H1 (cell line): Measurements from ENCODE around the gene ZNF654. TPM values are rescaled to one million over a fixed set of nuclear protein-coding genes. Genes with fewer than 3 reads are reported as not detected.

Experiments
- CTCF ChIA-PET: fragments of 300-600 bp; sonication (Branson Sonifier 250); formaldehyde crosslinking; loops from one replicate; lab custom pipeline; 2021; ENCODE audit not compliant: partially characterized antibody; lab: Charles Lee
- POLR2A ChIA-PET: fragments of 300-600 bp; sonication (Branson Sonifier 250); formaldehyde crosslinking; loops from one replicate; lab custom pipeline; 2021; ENCODE audit warnings: inconsistent platforms; ENCODE audit not compliant: partially characterized antibody; lab: Charles Lee
- DNase-seq, 2 experiments: peaks; one replicate each; pipeline versions ENCODE4 v3.0.0 to v3.0.0-alpha.2; 2010 to 2022; ENCODE audit warnings: low spot score in 2 of 2, low read depth in 1 of 2, mixed read lengths in 1 of 2
- FAIRE-seq: peaks from 2 replicates; lab custom pipeline; 2011; peaks lifted over from hg19 to GRCh38; lab: Jason Lieb, UNC
- H2AFZ ChIP-seq: 2 replicates; pipeline ENCODE4 v1.8.1; 2012; ENCODE audit warnings: low read length, inconsistent platforms
- H2AK5ac ChIP-seq: 2 replicates; pipeline ENCODE4 v1.6.1; 2013; ENCODE audit warnings: low read depth, low read length
- H2BK120ac ChIP-seq: replicated peaks from 2 replicates; pipeline ENCODE3; 2013; ENCODE audit warnings: low read depth, low read length, inconsistent platforms
- H2BK12ac ChIP-seq: 2 replicates; pipeline ENCODE4 v1.6.1; 2013; ENCODE audit warnings: low read depth, low read length
- H2BK15ac ChIP-seq: 2 replicates; pipeline ENCODE4 v1.6.1; 2013; ENCODE audit warnings: low read length
- H2BK20ac ChIP-seq: 2 replicates; pipeline ENCODE4 v1.6.1; 2013; ENCODE audit warnings: low read length
- H2BK5ac ChIP-seq: 2 replicates; pipeline ENCODE4 v1.6.1; 2013; ENCODE audit warnings: low read depth, low read length
- H3K14ac ChIP-seq: 2 replicates; pipeline ENCODE4 v1.6.1; 2013; ENCODE audit warnings: inconsistent platforms; ENCODE audit not compliant: insufficient read length
- H3K18ac ChIP-seq: 2 replicates; pipeline ENCODE4 v1.6.1; 2013; ENCODE audit warnings: low read length; ENCODE audit errors: extremely low read depth
- H3K23ac ChIP-seq: 2 replicates; pipeline ENCODE4 v1.6.1; 2013; ENCODE audit warnings: inconsistent platforms; ENCODE audit not compliant: insufficient read length
- H3K23me2 ChIP-seq: 2 replicates; pipeline ENCODE4 v1.6.1; 2013; ENCODE audit warnings: low read depth, low read length
- H3K27ac ChIP-seq: 2 replicates; pipeline ENCODE4 v1.6.1; 2011; ENCODE audit warnings: low read depth, low read length, inconsistent platforms
- H3K27me3 ChIP-seq, 4 experiments: replicated peaks in 1 of 4; 1 replicate in 1 of 4; 2 replicates in 3 of 4; pipeline versions ENCODE4 v1.6.1 to v1.8.1; 2011 to 2013; ENCODE audit warnings: low read length in 3 of 4, mild to moderate bottlenecking in 3 of 4, inconsistent platforms in 2 of 4, mixed read lengths in 2 of 4, moderate library complexity in 1 of 4; ENCODE audit not compliant: control insufficient read depth in 3 of 4, insufficient read depth in 3 of 4; ENCODE audit errors: extremely low read depth in 1 of 4
- H3K36me3 ChIP-seq, 4 experiments: 2 replicates each; pipeline versions ENCODE4 v1.6.1 to v1.8.1; 2011 to 2013; ENCODE audit warnings: mild to moderate bottlenecking in 4 of 4, low read length in 3 of 4, moderate library complexity in 2 of 4, control low read depth in 1 of 4, inconsistent platforms in 1 of 4; ENCODE audit not compliant: insufficient read depth in 4 of 4, control insufficient read depth in 2 of 4
- H3K4ac ChIP-seq: replicated peaks from 2 replicates; pipeline ENCODE3; 2013; ENCODE audit warnings: low read length, low read depth, mixed read lengths, inconsistent platforms; ENCODE audit not compliant: insufficient read length
- H3K4me1 ChIP-seq, 4 experiments: replicated peaks in 1 of 4; 1 replicate in 1 of 4; 2 replicates in 3 of 4; pipeline versions ENCODE4 v1.6.1 to v1.8.1; 2011 to 2013; ENCODE audit warnings: low read length in 3 of 4, inconsistent platforms in 2 of 4, mixed read lengths in 1 of 4; ENCODE audit not compliant: insufficient read depth in 4 of 4, control insufficient read depth in 3 of 4
- H3K4me2 ChIP-seq, 2 experiments: 2 replicates each; pipeline versions ENCODE4 v1.6.1 to v1.8.1; 2011 to 2013; ENCODE audit warnings: low read depth in 2 of 2, low read length in 2 of 2, control low read depth in 1 of 2, inconsistent platforms in 1 of 2, mild to moderate bottlenecking in 1 of 2; ENCODE audit not compliant: insufficient read depth in 1 of 2
- H3K4me3 ChIP-seq, 4 experiments: fragments of 200-600, 300-600 bp in 1 of 4; sonication (generic), shearing (Covaris generic), sonication (Bioruptor Twin) in 1 of 4; 2 replicates each; pipeline versions ENCODE4 v1.5.1 to v1.8.1; 2011 to 2016; ENCODE audit warnings: low read length in 4 of 4, low read depth in 3 of 4, control low read depth in 2 of 4, inconsistent platforms in 2 of 4, mild to moderate bottlenecking in 2 of 4, mixed read lengths in 1 of 4, moderate library complexity in 1 of 4; ENCODE audit not compliant: insufficient read depth in 2 of 4; ENCODE audit errors: extremely low read depth in 1 of 4
- H3K56ac ChIP-seq: replicated peaks from 2 replicates; pipeline ENCODE3; 2013; ENCODE audit warnings: low read depth, mild to moderate bottlenecking, mixed read lengths, low read length, inconsistent platforms; ENCODE audit not compliant: insufficient read length
- H3K79me1 ChIP-seq: 2 replicates; pipeline ENCODE4 v1.6.1; 2013; ENCODE audit warnings: low read depth, low read length, control low read depth
- H3K79me2 ChIP-seq, 2 experiments: 2 replicates each; pipeline versions ENCODE4 v1.6.1 to v1.8.1; 2012 to 2013; ENCODE audit warnings: low read length in 2 of 2, mild to moderate bottlenecking in 2 of 2, inconsistent platforms in 1 of 2; ENCODE audit not compliant: insufficient read depth in 2 of 2, control insufficient read depth in 1 of 2
- H3K9ac ChIP-seq, 4 experiments: replicated peaks in 1 of 4; 1 replicate in 1 of 4; 2 replicates in 3 of 4; pipeline versions ENCODE4 v1.6.1 to v1.8.1; 2011 to 2013; ENCODE audit warnings: low read depth in 3 of 4, low read length in 3 of 4, control low read depth in 2 of 4, mild to moderate bottlenecking in 2 of 4, moderate library complexity in 2 of 4, inconsistent platforms in 1 of 4; ENCODE audit errors: extremely low read depth in 1 of 4
- H3K9me3 ChIP-seq, 2 experiments: 2 replicates each; pipeline versions ENCODE4 v1.6.1 to v1.8.1; 2012 to 2013; ENCODE audit warnings: mild to moderate bottlenecking in 2 of 2, moderate library complexity in 2 of 2, control low read depth in 1 of 2, inconsistent platforms in 1 of 2, low read depth in 1 of 2, low read length in 1 of 2, mixed read lengths in 1 of 2; ENCODE audit not compliant: insufficient read depth in 2 of 2
- H4K20me1 ChIP-seq, 2 experiments: replicated peaks in 1 of 2; 2 replicates each; pipeline versions ENCODE3 to v1.8.1; 2011 to 2013; ENCODE audit warnings: inconsistent platforms in 2 of 2, low read length in 2 of 2, mild to moderate bottlenecking in 1 of 2; ENCODE audit not compliant: insufficient read depth in 2 of 2, control insufficient read depth in 1 of 2
- H4K5ac ChIP-seq: 2 replicates; pipeline ENCODE4 v1.6.1; 2013; ENCODE audit warnings: low read length, low read depth, mixed read lengths, inconsistent platforms; ENCODE audit not compliant: insufficient read length
- H4K8ac ChIP-seq: 2 replicates; pipeline ENCODE4 v1.8.0; 2013; ENCODE audit warnings: mild to moderate bottlenecking, moderate library complexity, low read length, inconsistent platforms; ENCODE audit not compliant: insufficient read depth; ENCODE audit errors: extremely low read depth
- H4K91ac ChIP-seq: replicated peaks from 2 replicates; pipeline ENCODE3; 2013; ENCODE audit warnings: low read length, mixed read lengths, inconsistent platforms; ENCODE audit not compliant: insufficient read length
- BRCA1 ChIP-seq: IDR thresholded peaks from 2 replicates; pipeline ENCODE4 v1.6.1; 2012; ENCODE audit warnings: low read depth, low read length, improper control_type of control experiment
- CBX8 ChIP-seq: fragments of 300-800, 300-1000 bp; sonication (generic); IDR thresholded peaks from 2 replicates; pipeline ENCODE4 v1.7.1; 2016; ENCODE audit warnings: low read depth, low read length, borderline replicate concordance
- CTCF ChIP-seq, 3 experiments: IDR thresholded peaks; 1 replicate in 2 of 3; 2 replicates in 1 of 3; pipeline versions ENCODE4 v1.5.1 to v1.6.1; 2011; ENCODE audit warnings: low read length in 3 of 3, mild to moderate bottlenecking in 3 of 3, inconsistent platforms in 2 of 3, low read depth in 1 of 3, moderate library complexity in 1 of 3; ENCODE audit not compliant: insufficient read depth in 1 of 3; ENCODE audit errors: control extremely low read depth in 1 of 3
- E2F6 ChIP-seq: IDR thresholded peaks from 2 replicates; pipeline ENCODE4 v1.6.1; 2012; ENCODE audit warnings: inconsistent platforms
- EGR1 ChIP-seq: IDR thresholded peaks from 2 replicates; pipeline ENCODE4 v1.6.1; 2011; ENCODE audit warnings: low read depth, low read length, borderline replicate concordance
- HDAC2 ChIP-seq, 2 experiments: fragments of 300-600 bp in 1 of 2; sonication (generic) in 1 of 2; IDR thresholded peaks; 2 replicates each; pipeline ENCODE4 v1.6.1; 2011 to 2012; ENCODE audit warnings: low read depth in 2 of 2, low read length in 2 of 2, mild to moderate bottlenecking in 2 of 2, moderate library complexity in 2 of 2, borderline replicate concordance in 1 of 2, inconsistent platforms in 1 of 2
- JUN ChIP-seq: IDR thresholded peaks from 2 replicates; pipeline ENCODE4 v1.6.1; 2011; ENCODE audit warnings: low read depth, mild to moderate bottlenecking, improper control_type of control experiment, low read length
- PHF8 ChIP-seq: fragments of 200-600 bp; sonication (generic); conservative IDR thresholded peaks from 2 replicates; pipeline ENCODE4 v1.7.1; 2012; ENCODE audit warnings: low read depth, mild to moderate bottlenecking, inconsistent platforms, low read length, moderate library complexity
- SIN3A ChIP-seq, 2 experiments: IDR thresholded peaks in 1 of 2; conservative IDR thresholded peaks in 1 of 2; 2 replicates each; pipeline ENCODE4 v1.6.1; 2011 to 2012; ENCODE audit warnings: low read length in 2 of 2, improper control_type of control experiment in 1 of 2, low read depth in 1 of 2, mild to moderate bottlenecking in 1 of 2
- TBP ChIP-seq: IDR thresholded peaks from 2 replicates; pipeline ENCODE4 v1.6.1; 2011; ENCODE audit warnings: low read depth, low read length, improper control_type of control experiment
- WGBS, 2 experiments: shearing (Covaris generic) in 1 of 2; methylation state at CpG; one replicate each; pipeline versions ENCODE4 v1.1.6 to v1.1.7; 2013 to 2015; ENCODE audit warnings: low lambda C conversion rate in 2 of 2, mixed read lengths in 2 of 2, inconsistent platforms in 1 of 2, low coverage in 1 of 2, missing lambda C conversion rate in 1 of 2; ENCODE audit not compliant: insufficient replicate concordance in 2 of 2, insufficient coverage in 1 of 2, insufficient read length in 1 of 2; ENCODE audit errors: extremely low coverage in 1 of 2, missing lambda C conversion rate in 1 of 2; 5-methylcytosine and 5-hydroxymethylcytosine counted together
- polyA plus RNA-seq, 7 experiments: library from polyadenylated mRNA; depleted of rRNA in 3 of 7; stranded (reverse) in 5 of 7; unstranded in 2 of 7; fragments of >200 nt in 5 of 7; fragments of 200-250 nt in 2 of 7; gene quantifications; 1 replicate in 5 of 7; 2 replicates in 1 of 7; 4 replicates in 1 of 7; pipeline versions ENCODE4 v1.2.1 to v1.2.3, GENCODE V29; 2011 to 2013; ENCODE audit warnings: missing spikeins in 2 of 7, mixed read lengths in 2 of 7
- total RNA-seq: library from RNA; stranded (reverse); fragmentation: NEBNext Ultra II Directional; extraction: Animal tissue kit (Norgen Biotek cat#: 25700); gene quantifications from 2 replicates; pipeline ENCODE4 v1.2.1, GENCODE V29; 2021

ZNF654 gene
- total and polyA plus RNA-seq, 2 of the 8 experiments (the other 6 are each of a cell fraction or from before 2014, with no cell fraction given): 0.47 to 5.3 TPM

- Histone ChIP-seq H2AFZ (no peak overlapping the region), H3K23ac (no peak overlapping the region), H3K4me3 (no peak overlapping the region), H2BK15ac (no peak overlapping the region), H3K56ac (no peak overlapping the region), H4K5ac (no peak overlapping the region), H2BK12ac (no peak overlapping the region), H3K9ac (no peak overlapping the region), H2BK20ac (no peak overlapping the region), H3K27me3 (no peaks in the 10 kb centered on the region), H3K79me1 (no peaks in the 10 kb centered on the region; the same call in 1 of the 2 replicates), H2BK120ac (no peak overlapping the region), H3K18ac (no peak overlapping the region), H4K8ac (no peak overlapping the region), H3K27ac (no peak overlapping the region), H3K4me1 (no peaks in the 10 kb centered on the region), H2BK5ac (no peak overlapping the region), H3K14ac (no peak overlapping the region), H3K36me3 (peaks cover 0 to 4% (median 0%) of the 10 kb centered on the region in 4 experiments; a peak in 1 of 8 replicates), H3K9me3 (no peaks in the 10 kb centered on the region), H3K23me2 (no peaks in the 10 kb centered on the region), H3K79me2 (peaks cover 0 to 11% of the 10 kb centered on the region in 2 experiments; a peak in 2 of 4 replicates), H2AK5ac (no peak overlapping the region), H3K4me2 (no peak overlapping the region), H4K20me1 (no peaks in the 10 kb centered on the region), H3K4ac (no peak overlapping the region), H4K91ac (no peak overlapping the region)
- 84% methylated on average over 4 of the region's 6 CpGs; no CpG with 5 or more reads in 1 of the 2 experiments for WGBS, 2 experiments
- no peak for FAIRE-seq
- CTCF ChIA-PET: interaction anchor here (0.6 kb wide), 1 partner anchor 11 kb away, joined by 3 read pairs; no protein-coding TSS in a partner anchor
- POLR2A ChIA-PET: interaction anchor here (2.3 kb wide), 1 partner anchor 8 kb away, joined by 4 read pairs; no protein-coding TSS in a partner anchor
- DNase-seq: no peak
- TF ChIP-seq TBP (no peak), HDAC2 (IDR thresholded peaks at IDR 0.05; ENCODE audit: borderline replicate concordance in 1 of 2, low read depth in 2 of 2, low read length in 2 of 2) (no peak), SIN3A (conservative IDR thresholded peaks at IDR 0.05 in 1 of 2, IDR thresholded peaks at IDR 0.05 in 1 of 2; ENCODE audit: low read depth in 1 of 2, low read length in 2 of 2) (no peak), E2F6 (no peak), CTCF (IDR thresholded peaks at IDR 0.05; ENCODE audit: control extremely low read depth in 1 of 3, insufficient read depth in 1 of 3, low read depth in 1 of 3, low read length in 3 of 3) (no peak), EGR1 (no peak), PHF8 (no peak), BRCA1 (no peak), CBX8 (no peak), JUN (no peak)
Observed at GRCh38 chr3:88167173-88167572, 108.1 kb downstream of the ZNF654 start.
